Measurements from ENCODE around the gene CRTC1. TPM values are rescaled to one million over a fixed set of nuclear protein-coding genes. Genes with fewer than 3 reads are reported as not detected.

Gene CRTC1, protein sequence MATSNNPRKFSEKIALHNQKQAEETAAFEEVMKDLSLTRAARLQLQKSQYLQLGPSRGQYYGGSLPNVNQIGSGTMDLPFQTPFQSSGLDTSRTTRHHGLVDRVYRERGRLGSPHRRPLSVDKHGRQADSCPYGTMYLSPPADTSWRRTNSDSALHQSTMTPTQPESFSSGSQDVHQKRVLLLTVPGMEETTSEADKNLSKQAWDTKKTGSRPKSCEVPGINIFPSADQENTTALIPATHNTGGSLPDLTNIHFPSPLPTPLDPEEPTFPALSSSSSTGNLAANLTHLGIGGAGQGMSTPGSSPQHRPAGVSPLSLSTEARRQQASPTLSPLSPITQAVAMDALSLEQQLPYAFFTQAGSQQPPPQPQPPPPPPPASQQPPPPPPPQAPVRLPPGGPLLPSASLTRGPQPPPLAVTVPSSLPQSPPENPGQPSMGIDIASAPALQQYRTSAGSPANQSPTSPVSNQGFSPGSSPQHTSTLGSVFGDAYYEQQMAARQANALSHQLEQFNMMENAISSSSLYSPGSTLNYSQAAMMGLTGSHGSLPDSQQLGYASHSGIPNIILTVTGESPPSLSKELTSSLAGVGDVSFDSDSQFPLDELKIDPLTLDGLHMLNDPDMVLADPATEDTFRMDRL
- total RNA-seq = 0.44 and 0.79 TPM in 2 replicates

DNA sequence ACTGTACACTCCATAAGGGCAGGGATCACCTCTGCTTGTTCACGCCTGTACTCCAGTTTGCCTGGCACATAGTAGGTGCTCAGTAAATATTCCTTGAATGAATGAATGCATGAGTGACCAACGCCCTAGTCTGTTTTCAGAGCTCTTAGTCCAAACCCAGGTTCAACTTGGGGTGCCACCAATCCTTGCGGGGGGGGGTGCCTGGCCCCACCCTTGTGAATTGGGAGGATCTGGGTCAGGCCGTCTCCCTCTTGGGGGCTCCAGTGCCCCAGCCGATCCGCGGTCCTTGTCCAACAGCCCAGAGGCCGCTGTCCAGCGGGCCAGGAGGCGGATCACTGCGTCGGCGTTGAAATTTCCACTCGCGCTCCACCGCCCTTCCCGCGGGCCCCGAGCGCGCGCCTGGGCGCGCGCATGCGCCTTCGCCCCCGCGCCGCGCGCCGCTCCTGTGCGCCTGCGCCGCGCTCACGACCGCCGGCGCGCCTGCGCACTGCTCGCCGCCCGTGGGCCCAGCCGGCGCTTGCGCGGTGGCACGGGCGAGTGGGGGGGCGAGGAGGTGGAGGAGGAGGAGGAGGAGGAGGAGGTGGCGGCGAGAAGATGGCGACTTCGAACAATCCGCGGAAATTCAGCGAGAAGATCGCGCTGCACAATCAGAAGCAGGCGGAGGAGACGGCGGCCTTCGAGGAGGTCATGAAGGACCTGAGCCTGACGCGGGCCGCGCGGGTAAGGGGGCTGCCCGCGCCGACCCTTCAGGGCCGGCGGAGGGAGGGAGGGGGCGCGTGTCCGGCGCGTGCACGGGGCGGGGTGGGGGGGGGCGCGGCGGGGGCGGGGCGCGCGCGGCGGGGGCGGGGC is at the start of gene CRTC1:
Gene CRTC1, plus strand, starts transcription at position 572 of the 849 bp plus-strand sequence. Its CDS starts 23 bp downstream, at position 595.
- DNase-seq (ENCODE audit: low read depth in 2 of 2) = peak; percentile 88 to 93

DNA sequence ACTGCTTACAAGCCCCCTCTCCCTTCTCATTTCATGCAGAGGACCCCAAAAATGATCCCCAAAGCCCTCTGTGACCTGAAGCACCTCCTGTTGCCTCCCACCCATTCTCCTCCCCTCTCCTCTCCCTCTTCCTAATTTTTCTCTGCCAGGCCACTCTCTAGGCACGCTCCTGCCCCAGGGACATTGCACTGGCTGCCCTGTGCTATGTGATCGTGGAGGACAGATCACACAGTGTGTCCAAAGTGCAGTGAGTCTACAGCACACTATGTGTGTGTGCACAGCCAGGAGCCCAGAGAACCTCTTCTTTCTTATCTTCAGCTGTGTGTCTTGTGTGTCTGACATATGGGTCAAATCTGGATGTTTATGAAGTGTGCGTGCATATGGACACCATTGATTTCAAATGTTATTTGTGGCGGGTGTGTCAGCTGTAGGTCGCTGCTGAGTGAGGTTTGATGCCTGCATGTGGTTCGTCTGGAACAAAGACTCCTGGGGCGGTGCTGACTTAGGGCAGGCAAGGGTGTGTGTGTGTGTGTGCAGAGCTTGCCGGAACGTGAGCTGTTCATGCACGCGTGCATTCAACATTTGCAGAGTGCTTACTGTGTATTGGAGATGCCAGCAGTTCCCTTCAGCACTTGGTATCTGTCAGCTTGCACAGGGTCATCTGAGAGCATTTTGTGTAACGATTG is 48.7 kb upstream of the CRTC1 start:
- DNase-seq (ENCODE audit: low read depth in 2 of 2) = no peak

DNA sequence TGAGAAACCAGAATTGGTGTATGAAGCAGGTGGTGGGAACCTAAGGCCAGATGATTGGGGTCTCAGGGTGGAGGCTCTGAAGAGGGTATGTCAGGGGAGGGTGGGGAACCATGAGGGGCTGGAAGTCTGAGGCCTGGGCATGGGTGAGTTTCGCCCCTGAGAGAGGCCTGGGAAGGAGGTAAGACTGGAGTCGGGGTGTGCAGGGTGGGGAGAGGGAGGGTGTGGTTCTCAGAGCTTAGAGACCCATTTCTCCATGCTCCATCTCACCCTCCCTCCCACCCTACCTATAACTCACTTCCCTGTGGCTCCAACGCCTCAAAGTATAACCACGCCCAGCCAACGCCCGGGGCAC is 47.7 kb upstream of the CRTC1 start:
- DNase-seq (ENCODE audit: low read depth in 2 of 2) = no peak

DNA sequence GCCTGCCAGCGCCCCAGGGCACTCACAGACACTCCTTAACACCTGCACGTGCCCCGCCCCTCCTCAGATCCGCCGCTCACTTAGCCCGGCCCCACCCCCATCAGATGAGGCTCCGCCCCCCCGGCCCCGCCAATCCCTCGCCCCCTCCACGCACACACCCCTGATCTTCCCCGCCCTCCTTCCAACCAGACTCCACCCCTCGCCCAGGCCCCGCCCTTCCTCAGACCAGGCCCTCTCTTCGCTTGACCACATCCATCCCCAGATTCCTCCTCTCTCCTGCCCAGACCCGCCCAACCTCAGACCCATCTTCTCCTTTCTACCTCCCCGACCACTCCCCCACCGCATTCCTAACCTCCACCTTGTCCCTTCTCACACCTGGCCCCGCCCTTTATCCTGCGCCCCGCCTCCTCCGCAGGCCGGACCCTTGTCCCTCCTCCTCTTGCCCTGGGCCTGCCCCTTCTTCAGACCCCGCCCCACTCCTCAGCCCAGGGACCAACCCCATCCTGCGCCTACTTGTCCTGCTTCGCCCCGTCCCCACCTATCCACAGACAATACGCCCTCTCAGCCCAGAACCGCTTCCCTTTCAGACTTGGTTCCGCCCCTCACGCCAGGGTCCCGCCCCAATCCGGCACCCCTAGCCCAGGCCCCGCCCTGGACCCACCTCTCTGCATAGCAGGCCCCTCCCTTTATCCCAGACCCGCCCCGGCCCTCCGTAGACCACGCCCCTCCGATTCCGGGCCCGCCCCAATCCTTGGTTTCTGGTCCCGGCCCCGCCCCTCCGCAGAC is 47.1 kb upstream of the CRTC1 start:
- peak; percentile 95 to 96 for DNase-seq (ENCODE audit: low read depth in 2 of 2)

DNA sequence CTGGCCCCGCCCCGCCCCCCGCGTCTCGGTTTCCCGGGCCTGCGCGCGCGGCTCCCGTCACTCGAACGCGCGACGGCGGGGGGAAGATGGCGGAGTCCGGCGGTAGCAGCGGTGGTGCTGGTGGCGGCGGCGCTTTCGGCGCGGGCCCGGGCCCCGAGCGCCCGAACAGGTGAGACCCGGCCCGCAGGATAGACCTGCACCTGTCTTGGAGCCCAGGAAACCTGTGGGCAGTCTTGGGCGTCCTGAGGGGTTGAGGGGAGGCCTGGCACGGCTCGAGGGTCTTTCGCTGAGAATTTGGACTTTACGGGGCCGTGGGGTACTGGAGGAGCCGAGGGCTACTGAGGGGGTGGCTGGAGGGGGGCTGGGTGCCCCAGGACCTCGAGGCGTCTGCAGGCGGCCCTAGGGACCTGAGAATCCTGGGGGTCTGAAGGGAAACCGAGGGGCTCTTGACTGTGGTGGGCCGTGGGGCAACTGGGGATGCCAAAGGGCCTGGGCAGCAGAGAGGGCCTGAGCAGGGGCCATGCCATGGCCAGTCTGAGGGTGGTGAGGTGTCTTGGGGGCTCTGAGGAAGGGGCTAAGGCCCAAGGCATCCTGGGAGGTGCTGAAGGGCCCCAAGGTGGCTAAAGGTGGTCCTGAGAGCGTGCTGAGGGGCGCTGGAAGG is 46.4 kb upstream of the CRTC1 start, which contains the start of gene KLHL26:
Gene KLHL26, plus strand, starts transcription at position 60 of the 661 bp plus-strand sequence. Its CDS starts 27 bp downstream, at position 87.
- DNase-seq (ENCODE audit: low read depth in 2 of 2) = no peak

DNA sequence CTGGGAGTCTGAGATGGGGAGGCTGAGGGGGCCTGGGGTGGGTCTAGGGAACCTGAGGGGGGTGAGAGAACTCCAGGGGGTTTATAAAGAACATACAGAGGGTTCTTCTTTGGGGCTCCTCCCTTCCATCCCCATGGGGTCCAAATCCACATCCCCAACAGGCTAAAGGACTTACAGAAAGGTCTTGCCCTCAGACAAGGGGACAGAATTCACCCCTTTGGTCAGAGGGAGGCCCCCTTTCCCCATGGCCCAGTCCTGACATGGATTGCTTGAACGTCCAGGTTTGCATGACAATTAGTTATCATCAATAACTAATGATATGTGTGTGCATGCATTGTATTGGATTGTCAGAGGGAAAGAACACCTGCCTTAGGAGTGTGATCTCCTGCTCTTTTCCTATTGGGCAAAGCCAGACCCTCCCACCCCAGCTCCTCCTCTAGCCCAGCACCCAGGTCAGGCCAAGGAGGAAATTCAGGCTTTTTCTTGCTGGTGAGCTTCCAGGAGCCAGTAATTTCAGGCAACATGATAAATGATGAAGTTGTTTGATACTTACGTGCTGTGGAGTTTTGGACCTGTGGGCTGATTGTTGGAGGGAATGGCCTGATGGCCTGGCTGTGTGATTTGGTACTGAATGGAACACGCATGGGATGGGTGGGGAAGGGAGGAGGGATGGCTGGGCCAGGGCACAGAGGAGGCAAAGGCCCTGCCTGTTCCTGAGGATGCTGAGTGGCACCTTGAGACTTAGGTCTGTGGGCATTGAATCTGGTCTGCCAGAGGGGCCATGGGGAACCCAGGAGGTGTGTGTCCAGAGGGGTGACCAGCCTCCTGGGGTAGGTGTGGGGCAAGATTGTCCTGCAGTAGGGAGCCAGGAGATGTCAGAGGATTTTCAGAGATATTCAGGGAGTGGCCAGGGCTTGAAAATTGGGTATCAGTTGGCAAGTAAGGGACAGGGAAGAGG is 45.5 kb upstream of the CRTC1 start:
- DNase-seq (ENCODE audit: low read depth in 2 of 2) = no peak

DNA sequence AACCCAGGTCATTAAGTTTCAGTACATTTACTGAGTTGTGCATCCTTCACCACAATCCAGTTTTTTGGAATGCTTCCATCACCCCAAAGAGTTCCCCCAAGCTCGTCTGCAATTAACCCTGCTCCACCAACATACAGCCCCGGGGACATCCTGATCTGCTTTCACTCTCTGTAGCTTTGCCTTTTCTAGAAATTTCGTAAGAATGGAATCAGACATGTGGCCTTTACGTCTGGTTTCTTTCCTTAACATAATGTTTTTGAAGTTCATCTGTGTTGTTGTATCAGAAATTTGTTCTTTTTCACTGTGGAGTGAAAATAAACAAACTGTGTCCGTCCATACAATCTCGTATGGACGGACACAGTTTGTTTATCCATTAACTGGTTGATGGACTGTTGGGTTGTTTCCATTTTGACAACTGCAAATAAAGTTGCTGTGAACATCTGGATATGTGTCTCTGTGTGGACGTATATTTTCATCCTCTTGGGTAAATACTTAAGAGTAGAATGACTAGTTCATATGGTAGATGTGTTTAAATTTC is 43.7 kb upstream of the CRTC1 start:
- no peak for DNase-seq (ENCODE audit: low read depth in 2 of 2)

DNA sequence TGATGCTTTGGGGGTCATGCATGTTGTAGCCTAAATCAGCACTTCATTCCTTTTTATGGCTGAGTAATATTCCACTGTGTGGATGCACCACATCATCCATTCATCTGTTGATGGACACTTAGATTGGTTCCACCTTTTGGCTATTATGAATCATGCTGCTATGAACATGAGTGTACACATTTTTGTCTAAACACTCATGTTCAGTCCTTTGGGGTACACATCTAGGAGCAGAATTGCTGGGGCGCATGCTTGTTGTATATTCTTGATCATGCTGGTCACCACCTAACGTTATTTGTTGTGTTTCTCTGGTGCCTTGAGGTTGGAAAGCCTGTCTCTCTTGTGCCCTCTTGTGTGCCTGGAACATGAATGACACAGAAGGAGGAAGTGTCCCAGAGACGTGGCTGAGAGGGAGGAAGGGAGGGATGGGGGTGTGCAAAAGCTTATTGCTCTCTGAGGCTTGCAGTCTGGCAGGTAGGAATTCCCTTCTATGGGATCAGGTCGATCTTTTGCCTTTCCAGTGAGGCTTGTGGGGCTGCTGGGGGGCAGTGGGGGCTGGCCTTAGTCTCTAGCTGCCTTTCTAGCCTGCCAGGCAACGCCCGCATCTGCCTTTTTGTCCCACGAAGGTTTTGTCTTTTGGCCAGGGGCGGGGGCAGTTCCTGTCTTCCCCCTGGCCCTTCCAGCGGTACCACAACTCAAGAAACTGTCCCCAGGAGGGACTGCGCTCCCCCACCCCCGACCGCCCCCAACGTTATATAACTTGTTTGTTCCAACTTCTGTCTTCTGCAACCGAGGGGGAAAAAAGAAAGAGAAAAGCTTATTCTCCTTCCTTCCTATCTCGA is 39.1 kb upstream of the CRTC1 start:
- no peak for DNase-seq (ENCODE audit: low read depth in 2 of 2)

DNA sequence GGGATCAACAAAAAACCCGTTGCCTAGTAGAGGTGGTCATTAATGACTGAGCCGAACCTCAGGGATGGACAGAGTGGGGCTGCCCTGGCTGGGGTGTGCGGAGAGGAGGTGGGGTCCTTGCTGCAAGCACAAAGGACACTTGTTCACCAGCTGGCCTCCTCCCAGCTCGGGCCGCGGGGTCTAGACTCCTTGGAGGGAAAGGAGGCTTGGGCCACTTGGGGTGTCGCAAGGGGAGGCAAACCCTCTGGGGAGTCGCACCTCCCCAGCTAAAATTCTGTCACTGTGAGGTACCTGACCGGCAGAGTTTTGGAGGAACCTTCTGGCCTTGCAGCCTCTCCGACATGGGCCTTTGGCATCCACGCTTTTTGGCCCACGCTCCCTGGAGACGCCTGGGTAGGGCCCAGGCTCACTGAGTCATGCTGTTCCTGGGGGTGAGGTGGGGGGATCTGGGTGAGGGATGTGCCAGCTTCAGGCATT is 38.4 kb upstream of the CRTC1 start:
- DNase-seq (ENCODE audit: low read depth in 2 of 2) = no peak

DNA sequence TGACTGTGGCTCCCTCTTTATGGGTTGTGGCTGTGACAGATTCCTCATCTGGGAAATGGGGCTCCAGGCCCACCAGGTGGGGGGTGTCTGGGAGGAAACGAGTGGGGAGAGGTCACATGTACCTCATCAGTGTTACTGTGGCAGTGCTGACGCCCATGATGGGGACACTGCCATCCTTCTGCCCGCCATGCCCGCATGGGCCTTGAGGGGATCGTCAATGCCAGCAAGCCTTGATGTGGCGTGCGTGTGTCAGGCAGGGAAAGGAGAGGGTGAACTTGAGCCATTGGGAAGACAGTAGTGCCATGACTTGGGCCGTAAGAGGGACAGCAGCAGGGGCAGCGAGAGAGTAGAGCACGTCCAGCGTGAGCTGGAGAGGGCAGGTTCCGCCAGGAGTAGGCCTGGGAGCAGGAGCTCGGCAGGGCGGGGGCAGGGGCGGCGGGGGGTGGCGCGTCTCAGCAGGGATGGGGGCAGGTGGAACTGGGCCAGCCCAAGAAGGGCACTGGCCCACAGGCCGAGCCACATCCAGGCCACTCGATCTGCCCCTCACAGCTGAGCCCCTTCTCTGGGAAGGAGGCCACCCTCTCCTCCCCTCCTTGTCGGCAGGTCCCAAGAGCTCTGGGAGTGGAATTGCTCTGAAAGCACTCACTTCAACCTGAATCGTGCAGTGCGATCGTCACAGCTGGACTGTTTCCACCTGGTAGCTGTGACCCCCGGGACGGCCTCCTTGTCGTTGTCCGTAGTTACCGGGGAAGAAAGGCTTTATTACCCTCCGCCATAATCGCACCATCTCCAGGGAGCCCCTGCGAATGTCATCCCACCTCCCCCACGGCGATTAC is 36.7 kb upstream of the CRTC1 start:
- no peak for DNase-seq (ENCODE audit: low read depth in 2 of 2)

DNA sequence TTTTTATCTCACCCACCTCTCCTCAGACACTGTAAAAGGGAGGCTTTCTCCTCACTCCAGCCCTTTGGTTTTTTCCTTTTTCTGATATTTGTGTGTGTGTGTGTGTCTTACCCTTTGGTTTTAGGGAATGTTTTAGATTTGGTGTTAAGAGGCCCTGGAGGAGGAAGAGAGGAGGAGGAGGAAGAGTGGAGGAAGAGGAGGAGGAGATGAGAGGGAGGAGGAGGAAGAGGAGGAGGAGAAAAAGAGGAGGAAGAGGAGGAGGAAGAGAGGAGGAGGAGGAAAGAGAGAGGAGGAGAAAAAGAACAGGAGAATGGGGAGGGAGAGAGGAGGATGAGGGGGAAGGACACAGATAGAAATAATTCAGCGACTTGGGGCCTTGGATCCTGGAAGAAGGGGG is 36.1 kb upstream of the CRTC1 start:
- DNase-seq (ENCODE audit: low read depth in 2 of 2) = no peak

DNA sequence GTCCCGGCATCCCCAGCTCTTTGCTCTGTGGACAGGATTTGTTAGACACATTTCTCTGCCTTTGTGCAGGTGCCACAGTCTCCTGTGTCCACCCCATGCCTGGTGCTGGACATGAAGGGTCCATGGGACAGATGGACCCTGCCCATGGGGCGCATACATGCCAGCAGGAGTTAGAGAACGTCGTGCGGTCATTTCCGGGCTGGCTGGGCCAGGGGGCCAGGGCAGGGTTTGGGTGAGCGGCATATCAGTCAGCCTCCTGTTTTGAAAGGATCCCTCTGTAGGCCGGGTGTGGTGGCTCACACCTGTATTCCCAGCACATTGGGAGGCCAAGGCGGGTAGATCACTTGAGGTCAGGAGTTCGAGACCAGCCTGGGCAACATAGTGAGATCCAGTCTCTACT is 35.7 kb upstream of the CRTC1 start:
- no peak for DNase-seq (ENCODE audit: low read depth in 2 of 2)

DNA sequence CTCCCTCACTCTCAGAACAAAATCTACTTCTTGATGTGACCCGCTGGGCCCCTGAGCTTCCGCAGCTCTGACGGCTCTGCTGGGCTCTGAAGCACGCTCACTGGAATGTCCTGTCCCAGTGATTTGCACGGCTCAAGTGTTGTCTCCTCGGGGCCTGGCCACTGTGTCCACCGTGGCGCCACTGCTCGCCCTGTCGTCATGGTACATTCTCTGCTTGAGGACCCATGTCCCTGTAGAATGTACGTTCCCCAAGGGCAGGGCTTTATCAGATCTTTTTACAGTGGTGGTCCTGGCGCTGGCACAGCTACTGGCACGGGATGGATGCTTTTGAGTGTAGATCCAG is 34.5 kb upstream of the CRTC1 start:
- DNase-seq (ENCODE audit: low read depth in 2 of 2) = peak in 1 of 2 donors; percentile 59

DNA sequence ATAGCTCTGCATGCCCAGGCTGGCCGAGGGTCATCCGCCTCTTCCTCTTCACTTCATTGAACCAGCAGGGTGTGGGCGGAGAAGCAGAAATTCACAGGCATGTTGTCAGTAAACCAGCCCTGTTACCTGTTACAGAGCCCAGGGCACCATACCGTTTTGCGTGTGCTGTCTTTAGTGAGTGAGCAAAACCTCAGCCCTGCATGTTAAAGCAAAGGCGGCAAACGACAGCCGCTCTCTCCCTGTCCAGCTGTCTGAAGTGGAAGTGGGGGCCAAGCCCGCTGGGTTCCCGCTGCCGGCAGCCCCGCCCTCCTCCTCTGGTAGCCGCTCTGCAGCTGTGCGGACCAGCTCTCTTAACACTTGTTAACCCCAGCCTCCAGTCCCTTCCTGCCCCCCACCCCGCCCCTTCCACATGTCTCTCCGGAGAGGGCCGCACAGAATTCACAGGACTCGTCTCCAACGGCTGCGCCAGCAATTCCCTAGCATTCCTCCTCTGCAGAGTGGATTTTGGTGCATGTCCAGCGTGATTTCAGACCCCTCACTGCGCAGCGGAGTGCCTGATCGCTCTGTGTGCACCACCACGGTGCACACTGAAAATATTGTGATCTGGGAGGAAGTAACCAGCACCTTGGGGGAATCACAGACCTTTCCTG is 34.0 kb upstream of the CRTC1 start:
- DNase-seq (ENCODE audit: low read depth in 2 of 2) = peak; percentile 31 to 79

DNA sequence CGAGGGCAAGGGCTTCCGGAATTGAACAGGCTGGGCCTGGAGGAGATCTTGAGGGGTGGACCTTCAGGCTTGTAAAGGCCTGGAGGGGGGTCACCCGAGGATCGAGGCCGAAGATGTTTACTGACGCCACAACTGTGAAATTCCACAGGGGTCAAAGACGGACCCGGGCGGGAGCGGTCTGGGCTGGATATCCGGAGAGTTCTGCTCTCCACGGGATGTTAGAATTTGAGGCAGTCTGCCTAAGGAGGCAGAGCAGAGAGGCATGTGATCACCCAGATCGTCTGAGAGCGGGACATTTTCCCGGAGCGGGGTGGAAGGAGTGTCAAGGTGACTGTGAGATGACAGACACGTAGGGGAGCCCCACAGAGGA is 33.5 kb upstream of the CRTC1 start:
- DNase-seq (ENCODE audit: low read depth in 2 of 2) = peak in 1 of 2 donors; percentile 76

DNA sequence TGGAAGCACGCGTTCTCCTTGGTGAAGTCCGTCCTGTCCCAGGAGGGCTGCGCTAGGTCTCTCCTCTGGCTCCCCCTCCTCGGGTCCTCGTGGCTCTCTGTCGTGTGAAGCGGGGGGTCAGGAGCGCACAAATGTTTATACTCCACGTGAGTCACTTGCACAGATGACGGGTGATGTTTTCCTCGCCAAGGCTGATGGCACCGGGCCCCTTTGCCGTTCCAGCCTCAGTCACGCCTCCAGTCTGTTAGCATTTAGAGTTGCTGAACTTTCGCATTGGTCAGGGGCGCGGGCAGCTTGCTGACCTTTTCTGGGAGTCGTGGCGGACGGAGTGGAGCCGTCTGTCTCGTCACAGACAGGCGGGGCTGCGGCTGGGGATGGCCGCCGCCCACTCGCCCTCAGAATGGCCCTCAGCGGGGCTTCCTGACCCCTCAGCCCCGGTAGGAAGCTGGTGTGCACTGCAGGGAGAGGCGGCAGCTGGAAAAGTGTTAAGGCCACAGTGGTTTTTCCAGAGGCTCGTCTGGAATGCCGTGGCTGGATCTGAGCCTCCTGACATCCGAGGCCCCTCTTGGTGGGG is 32.9 kb upstream of the CRTC1 start:
- peak; percentile 85 to 88 for DNase-seq (ENCODE audit: low read depth in 2 of 2)
